Measurements from ENCODE around the gene USH1C.

The USH1C gene

GRCh38 chr11:17459236-17459896, 84.8 kb downstream of the USH1C start:
- no peak for DNase-seq

DNA sequence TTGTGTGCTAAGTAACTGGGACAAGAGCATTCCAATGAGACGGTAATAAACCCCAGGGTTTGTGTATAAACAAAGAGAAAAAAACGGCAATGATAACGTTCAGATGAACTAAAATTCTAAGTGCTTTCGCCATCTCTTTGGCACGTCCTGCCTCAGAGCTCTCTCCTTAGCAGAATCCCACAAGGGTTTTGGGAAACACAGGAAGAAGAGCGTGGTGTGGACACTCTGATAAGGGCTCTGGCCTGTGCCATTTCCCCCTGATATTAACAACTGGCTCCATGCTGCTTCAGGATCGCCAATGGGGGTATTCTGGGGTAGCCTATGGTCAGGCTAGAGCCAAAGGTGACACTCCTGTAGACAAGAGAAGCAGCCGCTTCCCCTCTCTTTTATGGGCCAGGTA, 85.9 kb downstream of the USH1C start:
- no peak for DNase-seq

DNA sequence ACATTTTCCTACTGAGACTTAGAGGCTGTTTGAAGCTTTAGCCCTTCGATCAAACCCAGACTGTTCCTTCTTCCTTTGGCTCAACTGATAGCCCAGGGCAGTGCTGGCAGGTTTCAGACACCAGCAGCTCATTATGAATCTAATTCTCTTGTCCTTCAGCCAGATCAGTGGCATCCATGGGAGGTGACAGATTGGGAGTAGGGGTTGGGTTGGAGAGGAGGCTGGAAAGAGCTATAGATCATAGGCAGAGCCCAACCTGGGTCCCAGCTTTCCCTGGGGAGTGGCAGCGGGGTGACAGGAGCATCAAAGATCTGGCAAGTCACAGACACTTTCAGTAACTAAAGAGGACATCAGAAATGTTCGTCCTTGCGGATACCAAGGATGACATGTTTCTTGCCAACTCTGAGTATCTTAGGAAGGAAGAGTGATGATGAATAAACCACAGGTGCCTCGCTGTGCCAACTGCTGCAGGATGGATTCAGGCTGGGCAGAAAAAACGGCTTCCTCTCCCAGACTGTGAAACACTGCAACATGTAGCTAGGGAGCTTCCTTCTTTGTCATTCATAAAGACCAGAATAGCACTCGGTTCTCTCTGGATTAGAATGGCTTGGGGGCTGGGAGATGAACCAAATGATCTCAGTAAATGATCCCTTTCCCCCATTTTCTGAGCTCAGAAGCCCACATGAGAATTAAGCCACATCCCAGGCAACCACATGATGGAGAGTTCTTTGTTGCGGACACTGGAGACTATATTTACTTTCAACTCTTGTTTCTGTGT, 86.6 kb downstream of the USH1C start:
- no peak for DNase-seq

- DNase-seq, result no peak
These were observed 91.5 kb downstream of the USH1C start for GRCh38 chr11:17452668-17453067.

- no peak for DNase-seq
These were observed 95.1 kb downstream of the USH1C start for GRCh38 chr11:17449158-17449557.

- no peak for DNase-seq
These were observed 97.7 kb downstream of the USH1C start for GRCh38 chr11:17446482-17446881.

- no peak for DNase-seq
These were observed 98.9 kb downstream of the USH1C start for GRCh38 chr11:17445240-17445795.

DNA sequence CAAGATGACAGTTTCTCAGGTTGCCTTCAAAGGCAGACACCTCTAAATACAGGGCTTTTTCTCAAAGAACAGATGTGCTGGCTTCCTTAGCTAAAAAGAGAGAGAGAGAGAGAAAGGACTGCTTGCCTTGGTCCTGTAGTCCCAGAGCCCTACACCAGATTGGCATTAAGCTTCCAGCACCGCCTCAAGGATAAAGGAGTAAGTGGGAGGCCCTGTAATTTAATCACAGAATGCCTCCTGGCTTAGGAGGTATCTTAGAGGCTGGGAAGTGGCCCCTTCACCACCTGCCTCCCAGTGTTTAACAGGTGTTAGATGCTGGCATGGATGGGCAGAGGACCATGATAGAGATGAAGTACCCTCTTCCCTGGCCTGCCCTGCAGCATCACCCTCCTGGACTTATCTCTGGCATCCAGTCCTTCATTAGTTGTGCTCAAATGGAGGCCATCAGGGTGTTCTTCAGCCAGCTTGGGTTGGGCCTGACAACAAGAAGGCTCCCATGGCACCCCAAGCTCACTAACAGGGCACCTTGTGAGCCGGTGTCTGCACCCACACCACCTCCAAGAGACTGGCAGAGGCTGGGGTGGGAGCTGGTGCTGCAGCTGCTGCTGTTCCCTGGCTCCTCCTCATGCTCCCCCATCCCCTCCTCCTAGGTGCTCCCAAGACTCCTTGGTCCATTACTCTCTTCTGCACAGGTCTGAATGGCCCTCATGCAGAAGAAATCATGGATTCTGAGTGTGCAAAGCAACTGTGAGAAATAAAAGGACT, 100.1 kb downstream of the USH1C start:
- no peak for DNase-seq
